ENCODE results near the gene NPHS1.
"Not testable (repeated sequence)": the region's sequence is repeated elsewhere in the genome, so short reads cannot be mapped to it uniquely, and the experiment has no call there.

The NPHS1 gene

GRCh38 chr19:35816262-35816661 is 36.0 kb downstream of the NPHS1 start:
- Mint-ChIP-seq H3K27ac (no peak overlapping the region), H3K9me3 (no peaks in the 10 kb centered on the region), H3K4me1 (no peaks in the 10 kb centered on the region), H3K27me3 (peaks cover 64% of the 10 kb centered on the region), H3K4me3 (no peak overlapping the region)
- no peak for ATAC-seq
- DNase-seq = no peak

DNA sequence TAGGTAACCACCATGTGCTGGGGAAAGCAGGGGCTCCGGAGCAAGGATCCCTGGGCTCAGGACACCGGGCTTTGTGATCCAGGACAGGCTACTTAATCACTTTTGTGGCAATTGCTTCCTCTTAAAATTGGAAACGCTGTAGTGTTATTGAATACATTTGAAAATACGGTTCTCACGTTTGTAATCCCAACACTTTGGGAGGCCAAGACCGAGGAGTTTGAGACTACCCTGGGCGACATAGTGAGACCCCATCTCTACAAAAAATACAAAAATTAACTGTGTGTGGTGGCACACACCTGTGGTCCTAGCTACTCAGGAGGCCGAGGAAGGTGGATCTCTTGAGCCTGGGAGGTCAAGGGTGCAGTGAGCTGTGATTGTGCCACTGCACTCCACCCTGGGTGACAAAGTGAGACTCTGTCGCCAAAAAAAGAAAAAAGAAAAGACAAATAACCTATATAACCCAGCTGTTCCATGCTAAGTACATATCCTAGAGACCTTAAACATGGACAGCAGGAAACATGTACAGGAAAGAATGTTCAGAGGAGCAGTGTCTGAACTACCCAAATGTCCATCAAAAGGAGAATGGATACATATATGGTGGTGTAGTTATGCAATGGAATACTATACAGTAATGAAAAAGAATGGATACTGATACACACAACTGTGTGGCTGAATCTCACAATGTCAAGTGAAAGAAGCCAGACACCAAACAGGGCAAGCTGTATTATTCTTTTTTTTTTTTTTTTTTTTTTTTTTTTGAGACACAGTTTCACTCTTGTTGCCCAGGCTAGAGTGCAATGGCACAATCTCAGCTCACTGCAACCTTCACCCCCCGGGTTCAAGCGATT is 39.0 kb downstream of the NPHS1 start:
- H3K9me3 Mint-ChIP-seq = no peaks in the 10 kb centered on the region
- DNase-seq (no peak), ATAC-seq (no peak)
- no peaks in the 10 kb centered on the region for H3K4me1 Mint-ChIP-seq
- peaks cover 62% of the 10 kb centered on the region for H3K27me3 Mint-ChIP-seq
- no peak overlapping the region for H3K27ac Mint-ChIP-seq
- H3K4me3 Mint-ChIP-seq = no peak overlapping the region

DNA sequence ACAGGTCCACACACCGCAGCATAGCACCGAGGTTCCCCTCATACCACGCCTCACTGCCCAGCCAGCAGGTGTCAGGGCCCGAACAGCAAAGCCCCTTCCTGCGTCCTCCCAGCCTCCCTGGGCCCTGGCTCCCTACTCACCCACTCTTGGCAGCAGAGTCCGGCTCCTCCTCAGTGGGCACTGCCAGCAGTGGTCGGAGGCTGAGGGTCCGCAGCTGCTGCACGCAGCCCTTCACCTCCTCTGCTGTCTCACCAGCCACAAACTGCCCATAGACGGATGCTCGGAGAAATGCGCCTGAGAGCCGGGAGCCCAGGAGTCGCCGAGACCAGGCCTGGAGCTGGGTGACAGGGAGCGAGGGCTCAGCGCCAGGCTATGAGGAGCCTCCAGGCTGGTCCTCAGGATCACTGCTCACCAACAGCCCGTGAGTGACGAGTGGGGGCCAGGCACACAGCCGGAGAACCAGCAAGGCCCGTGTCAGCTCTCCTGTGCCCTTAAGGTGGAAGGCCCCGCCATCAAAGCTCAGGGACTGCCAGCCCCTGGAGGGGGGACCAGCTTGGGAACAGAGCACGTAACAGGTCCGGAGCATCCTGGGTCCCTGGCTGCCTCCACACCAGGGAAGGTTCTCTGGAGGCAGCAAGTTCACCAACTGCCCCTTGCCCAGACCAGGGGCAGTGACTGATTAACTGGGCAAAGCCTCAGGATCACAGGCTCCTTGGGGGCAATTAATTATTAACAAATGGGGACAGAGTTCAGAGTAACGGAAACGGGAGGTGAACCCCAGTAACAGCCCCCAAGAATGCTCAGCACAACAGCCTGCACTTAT is 39.9 kb downstream of the NPHS1 start, which contains the start of gene PRODH2:
TSS of gene PRODH2 (minus strand) at position 626 of the 823 bp plus-strand sequence. CDS start at position 586, 40 bp downstream.
- no peaks in the 10 kb centered on the region for H3K9me3 Mint-ChIP-seq
- no peaks in the 10 kb centered on the region for H3K4me1 Mint-ChIP-seq
- H3K4me3 Mint-ChIP-seq = no peak within 1 kb of the TSS
- H3K27me3 Mint-ChIP-seq = peaks cover 53% of the 10 kb centered on the region
- H3K27ac Mint-ChIP-seq = peak within 1 kb of the TSS in 1 of 2 donors; percentile 84
- DNase-seq (no peak), ATAC-seq (no peak)

- H3K4me1 Mint-ChIP-seq = no peaks in the 10 kb centered on the region
- peak overlapping the region in 1 of 2 donors; percentile 84 for H3K27ac Mint-ChIP-seq
- H3K27me3 Mint-ChIP-seq = peaks cover 49% of the 10 kb centered on the region
- no peak overlapping the region for H3K4me3 Mint-ChIP-seq
- no peaks in the 10 kb centered on the region for H3K9me3 Mint-ChIP-seq
- no peak for DNase-seq
- ATAC-seq = peak; percentile 28
Measured at GRCh38 chr19:35811317-35812219, 40.7 kb downstream of the NPHS1 start.

DNA sequence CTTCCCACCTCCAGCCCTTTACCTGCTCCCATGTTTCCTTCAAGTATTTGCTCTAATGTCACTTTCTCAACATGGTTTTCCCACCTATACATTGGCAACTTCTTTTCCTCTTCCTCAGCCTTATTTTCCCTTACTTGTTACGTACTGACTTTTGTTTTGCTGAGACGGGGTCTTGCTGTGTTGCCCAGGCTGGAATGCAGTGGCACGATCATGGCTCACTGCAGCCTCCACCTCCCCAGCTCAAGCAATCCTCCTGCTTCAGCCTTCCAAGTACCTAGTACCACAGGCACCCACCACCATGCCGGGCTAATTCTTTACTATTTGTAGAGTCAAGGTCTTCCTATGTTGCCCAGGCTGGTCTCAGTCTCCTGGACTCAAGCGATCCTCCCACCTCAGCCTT is 44.7 kb downstream of the NPHS1 start:
- ATAC-seq = no peak
- no peaks in the 10 kb centered on the region for H3K9me3 Mint-ChIP-seq
- peaks cover 10% of the 10 kb centered on the region for H3K4me1 Mint-ChIP-seq
- no peak overlapping the region for H3K4me3 Mint-ChIP-seq
- H3K27me3 Mint-ChIP-seq = peaks cover 28% of the 10 kb centered on the region
- DNase-seq = no peak
- no peak overlapping the region for H3K27ac Mint-ChIP-seq

- peaks cover 10% of the 10 kb centered on the region for H3K4me1 Mint-ChIP-seq
- H3K4me3 Mint-ChIP-seq = no peak overlapping the region
- no peak for ATAC-seq
- peaks cover 24% of the 10 kb centered on the region for H3K27me3 Mint-ChIP-seq
- no peak overlapping the region for H3K27ac Mint-ChIP-seq
- H3K9me3 Mint-ChIP-seq = no peaks in the 10 kb centered on the region
- no peak for DNase-seq
Measured at GRCh38 chr19:35806597-35806996, 45.7 kb downstream of the NPHS1 start.

GRCh38 chr19:35805526-35806102 is 46.7 kb downstream of the NPHS1 start:
- no peaks in the 10 kb centered on the region for H3K9me3 Mint-ChIP-seq
- H3K27me3 Mint-ChIP-seq = peaks cover 16% of the 10 kb centered on the region
- DNase-seq (no peak), ATAC-seq (no peak)
- peaks cover 10% of the 10 kb centered on the region for H3K4me1 Mint-ChIP-seq
- H3K4me3 Mint-ChIP-seq = no peak overlapping the region
- no peak overlapping the region for H3K27ac Mint-ChIP-seq

- H3K4me1 Mint-ChIP-seq = peaks cover 20% of the 10 kb centered on the region
- DNase-seq = no peak
Measured at GRCh38 chr19:35801828-35802227, 50.5 kb downstream of the NPHS1 start.

DNA sequence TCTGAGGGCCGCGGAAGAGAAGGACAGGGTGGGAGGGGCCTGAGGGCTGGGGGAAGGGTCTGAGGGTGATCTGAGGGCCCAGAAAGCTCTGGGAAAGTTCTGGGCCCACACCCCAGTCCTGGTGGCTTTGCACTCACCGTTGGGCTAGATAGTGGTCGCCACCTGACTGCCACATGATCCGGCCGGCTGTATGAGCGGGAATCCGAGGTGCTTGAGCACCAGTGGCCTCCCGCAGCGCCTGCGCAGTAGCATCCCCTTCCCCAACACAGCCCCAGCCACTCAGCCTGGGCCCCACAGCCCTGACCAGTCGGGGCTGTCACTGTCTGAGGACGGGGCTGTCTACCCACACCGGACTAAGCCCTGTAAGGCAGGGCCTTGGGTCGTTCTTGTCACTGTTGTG is 54.6 kb downstream of the NPHS1 start:
- Mint-ChIP-seq H3K27ac (no peak overlapping the region), H3K4me3 (no peak overlapping the region), H3K27me3 (peaks cover 59% of the 10 kb centered on the region), H3K9me3 (no peaks in the 10 kb centered on the region), H3K4me1 (peaks cover 13% of the 10 kb centered on the region)
- ATAC-seq = no peak
- DNase-seq = no peak

More at GRCh38 chr19:35801828-35802227, 50.5 kb downstream of the NPHS1 start:
- Mint-ChIP-seq H3K27me3 (peaks cover 39% of the 10 kb centered on the region), H3K4me3 (no peak overlapping the region), H3K27ac (no peak overlapping the region), H3K9me3 (no peaks in the 10 kb centered on the region)
- ATAC-seq = no peak

DNA sequence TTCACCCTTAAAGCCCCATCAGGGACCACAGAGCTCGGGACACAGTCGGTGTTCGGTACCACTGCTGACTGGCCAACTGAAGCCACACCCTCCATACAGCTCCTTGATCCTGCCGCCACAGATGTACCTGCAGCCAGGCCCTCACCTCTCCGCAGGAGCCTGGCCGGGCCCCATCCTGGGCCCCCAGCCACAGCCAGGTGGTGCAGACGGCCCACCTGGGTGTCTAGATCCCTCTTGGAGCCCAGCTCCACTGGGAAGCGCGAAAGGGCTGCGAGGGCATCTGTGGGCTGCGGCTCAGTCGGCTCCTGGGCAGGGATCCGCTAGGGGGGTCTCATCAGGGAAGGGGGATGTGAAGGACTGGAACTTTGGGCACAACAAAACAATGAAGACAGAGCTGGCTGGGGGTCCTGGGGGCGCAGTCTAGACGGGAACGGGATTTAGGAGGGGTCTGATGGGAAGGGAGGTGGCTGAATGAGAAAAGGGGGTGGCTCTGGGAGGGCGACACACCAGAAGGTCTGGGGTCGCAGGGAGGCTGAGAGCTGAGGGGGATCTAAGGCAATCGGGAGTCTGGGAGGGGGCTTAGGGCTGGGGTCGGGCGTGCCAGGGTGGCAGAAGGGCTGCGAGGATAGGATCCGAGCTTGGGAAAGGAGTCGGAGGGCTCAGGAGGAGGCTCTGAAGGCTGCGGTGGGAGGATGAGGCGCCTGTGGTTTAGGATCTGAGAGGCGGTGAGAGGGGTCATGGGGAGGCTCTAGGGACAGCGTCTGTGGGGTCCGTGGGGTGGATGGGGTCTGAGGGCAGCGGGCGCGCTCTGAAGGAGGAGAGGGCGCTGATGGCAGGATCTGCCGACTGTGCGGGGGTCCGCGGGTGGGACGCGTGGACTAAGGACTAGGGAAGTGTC is 55.4 kb downstream of the NPHS1 start:
- peaks cover 56% of the 10 kb centered on the region for H3K27me3 Mint-ChIP-seq
- DNase-seq (no peak), ATAC-seq (no peak)
- H3K4me3 Mint-ChIP-seq = peak overlapping the region in 1 of 2 donors; percentile 37
- peaks cover 13% of the 10 kb centered on the region for H3K4me1 Mint-ChIP-seq
- H3K27ac Mint-ChIP-seq = no peak overlapping the region
- H3K9me3 Mint-ChIP-seq = no peaks in the 10 kb centered on the region

DNA sequence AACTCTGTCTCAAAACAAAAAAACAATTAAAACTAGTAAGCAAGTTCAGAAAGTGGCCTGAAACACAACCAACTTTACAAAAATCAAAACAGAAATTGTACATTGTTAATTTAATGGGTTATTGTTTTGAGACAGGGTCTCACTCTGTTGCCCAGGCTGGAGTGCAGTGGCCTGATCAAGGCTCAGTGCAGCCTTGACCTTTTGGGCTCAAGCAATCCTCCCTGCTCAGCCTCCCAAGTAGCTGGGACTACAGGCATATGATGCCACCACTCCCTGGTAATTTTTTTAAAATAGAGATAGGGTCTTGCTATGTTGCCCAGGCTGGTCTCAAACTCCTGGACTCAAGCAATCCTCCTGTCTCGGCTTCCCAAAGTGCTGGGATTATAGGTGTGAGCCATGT is 56.7 kb downstream of the NPHS1 start:
- Mint-ChIP-seq H3K4me1 (peaks cover 13% of the 10 kb centered on the region), H3K27me3 (peaks cover 50% of the 10 kb centered on the region)
- H3K27ac Mint-ChIP-seq, ATAC-seq, H3K4me3 Mint-ChIP-seq, H3K9me3 Mint-ChIP-seq, DNase-seq: not testable (repeated sequence)

- H3K4me3 Mint-ChIP-seq = no peak overlapping the region
- H3K27me3 Mint-ChIP-seq = peaks cover 37% of the 10 kb centered on the region
- DNase-seq = no peak
Measured at GRCh38 chr19:35793381-35794165, 58.7 kb downstream of the NPHS1 start.

DNA sequence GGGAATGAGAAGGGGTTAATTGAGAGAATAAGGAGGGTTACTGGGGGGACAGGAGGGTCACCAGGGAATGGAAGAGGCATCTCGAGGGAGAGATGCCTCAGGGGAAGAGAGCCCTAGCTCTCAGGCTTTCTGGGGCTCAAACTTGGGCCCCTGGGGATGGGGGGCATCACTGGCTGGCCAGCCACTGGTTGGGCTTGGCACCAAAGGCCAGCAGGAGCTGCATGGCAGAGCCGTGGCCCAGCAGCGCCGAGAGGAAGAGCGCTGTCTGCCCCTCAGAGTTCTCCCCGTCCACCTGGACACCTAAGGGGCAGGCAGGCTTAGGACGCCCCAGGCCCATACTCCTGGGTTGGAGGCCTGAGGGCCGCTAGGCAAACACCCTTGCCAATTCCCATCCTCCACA is 59.4 kb downstream of the NPHS1 start:
- ATAC-seq = no peak
- Mint-ChIP-seq H3K27ac (no peak overlapping the region), H3K9me3 (no peaks in the 10 kb centered on the region), H3K27me3 (peaks cover 31% of the 10 kb centered on the region), H3K4me1 (peaks cover 13% of the 10 kb centered on the region), H3K4me3 (no peak overlapping the region)
- no peak for DNase-seq

More at GRCh38 chr19:35793381-35794165, 58.7 kb downstream of the NPHS1 start:
- Mint-ChIP-seq H3K4me1 (peaks cover 13% of the 10 kb centered on the region), H3K9me3 (no peaks in the 10 kb centered on the region), H3K27ac (no peak overlapping the region)
- ATAC-seq = no peak
